SIG-M5 treated with dmso at 0.1 percent for 504 hours (cell line): ENCODE data around the gene CCDC160.

ENCODE experiments used
- DNase-seq: peaks from one replicate; lab custom pipeline; 2025; ENCODE audit not compliant: unreplicated experiment; lab: John Stamatoyannopoulos, UW

The CCDC160 gene

DNA sequence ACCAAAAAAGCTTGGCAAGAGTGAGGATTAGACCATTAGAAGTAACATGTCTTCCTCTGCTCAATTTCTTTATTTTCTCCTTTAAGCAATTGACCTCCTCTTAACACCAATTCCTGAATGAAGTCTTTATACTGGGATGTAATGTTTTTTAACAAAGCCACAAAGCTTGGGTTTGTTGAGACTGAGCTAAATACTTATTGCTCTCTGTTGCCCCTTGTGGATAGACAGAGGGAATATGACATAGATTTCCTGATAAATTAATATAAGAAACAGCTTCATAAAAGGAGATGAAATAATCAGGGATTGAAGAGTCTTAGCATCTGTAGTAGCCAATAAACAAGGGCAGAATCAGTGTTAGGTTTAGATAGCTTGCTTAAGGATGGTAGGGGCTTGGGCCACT is 57.6 kb downstream of the CCDC160 start:
- no peak for DNase-seq
